Endothelial cell (in vitro differentiated cells): Measurements from ENCODE around the gene PRR19. TPM values are rescaled to one million over a fixed set of nuclear protein-coding genes. Genes with fewer than 3 reads are reported as not detected.
A peak's percentile ranks its signal among the peaks of the same experiment; 100 is the strongest.

Experiments used
- DNase-seq: peaks from one replicate; pipeline ENCODE4 v3.0.0; 2021; ENCODE audit warnings: low spot score
- H3K27ac Mint-ChIP-seq: one replicate; pipeline ENCODE4 v1.8.0; 2021; ENCODE audit warnings: mixed read lengths, inconsistent platforms; ENCODE audit not compliant: unreplicated experiment
- H3K27me3 Mint-ChIP-seq: one replicate; pipeline ENCODE4 v1.8.0; 2021; ENCODE audit warnings: mild to moderate bottlenecking, moderate library complexity, mixed read lengths, inconsistent platforms; ENCODE audit not compliant: unreplicated experiment
- H3K36me3 Mint-ChIP-seq: one replicate; pipeline ENCODE4 v1.8.0; 2021; ENCODE audit warnings: mild to moderate bottlenecking, low read depth, mixed read lengths, inconsistent platforms; ENCODE audit not compliant: unreplicated experiment
- H3K4me1 Mint-ChIP-seq: one replicate; pipeline ENCODE4 v1.8.0; 2021; ENCODE audit warnings: mild to moderate bottlenecking, mixed read lengths, inconsistent platforms; ENCODE audit not compliant: unreplicated experiment
- H3K4me3 Mint-ChIP-seq: one replicate; pipeline ENCODE4 v1.8.0; 2021; ENCODE audit warnings: mild to moderate bottlenecking, mixed read lengths, inconsistent platforms; ENCODE audit not compliant: unreplicated experiment
- H3K9me3 Mint-ChIP-seq: one replicate; pipeline ENCODE4 v1.8.0; 2021; ENCODE audit warnings: mixed read lengths, inconsistent platforms; ENCODE audit not compliant: unreplicated experiment
- CTCF ChIP-seq: fragments of 200-600 bp; sonication (generic); IDR thresholded peaks from one replicate; pipeline ENCODE4 v1.5.0; 2021; ENCODE audit warnings: antibody characterized with exemption; ENCODE audit not compliant: unreplicated experiment
- total RNA-seq: library from RNA; stranded (reverse); fragmentation: NEBNext Ultra II Directional; extraction: Animal tissue kit (Norgen Biotek cat#: 25700); gene quantifications from one replicate; pipeline ENCODE4 v1.2.1, GENCODE V29; 2021; ENCODE audit not compliant: unreplicated experiment

PRR19 gene
- total RNA-seq, 1 donor from 2014 or later = 1.1 TPM

GRCh38 chr19:42273407-42274064 lies 28.4 kb upstream of the PRR19 start:
- H3K36me3 Mint-ChIP-seq = peaks cover 22% of the 10 kb centered on the region
- no peak for DNase-seq
- peak overlapping the region; percentile 51 for H3K4me3 Mint-ChIP-seq
- H3K27me3 Mint-ChIP-seq = peaks cover 7% of the 10 kb centered on the region
- H3K27ac Mint-ChIP-seq = no peak overlapping the region
- TF ChIP-seq CTCF = no peak
- H3K4me1 Mint-ChIP-seq = peaks cover 39% of the 10 kb centered on the region
- no peaks in the 10 kb centered on the region for H3K9me3 Mint-ChIP-seq

GRCh38 chr19:42274065-42274682 lies 27.8 kb upstream of the PRR19 start:
- peaks cover 46% of the 10 kb centered on the region for H3K4me1 Mint-ChIP-seq
- peaks cover 7% of the 10 kb centered on the region for H3K27me3 Mint-ChIP-seq
- no peak overlapping the region for H3K27ac Mint-ChIP-seq
- peaks cover 23% of the 10 kb centered on the region for H3K36me3 Mint-ChIP-seq
- H3K4me3 Mint-ChIP-seq = no peak overlapping the region
- DNase-seq = no peak
- TF ChIP-seq CTCF = no peak
- H3K9me3 Mint-ChIP-seq = no peaks in the 10 kb centered on the region

- Mint-ChIP-seq H3K4me1 (peaks cover 44% of the 10 kb centered on the region), H3K4me3 (peak overlapping the region; percentile 77), H3K27me3 (peaks cover 11% of the 10 kb centered on the region), H3K36me3 (peaks cover 28% of the 10 kb centered on the region), H3K9me3 (no peaks in the 10 kb centered on the region), H3K27ac (no peak overlapping the region)
- no peak for TF ChIP-seq CTCF
- DNase-seq = no peak
These were observed 26.8 kb upstream of the PRR19 start for GRCh38 chr19:42275103-42275502.

- Mint-ChIP-seq H3K4me3 (peak overlapping the region; percentile 77), H3K27me3 (peaks cover 9% of the 10 kb centered on the region), H3K36me3 (peaks cover 28% of the 10 kb centered on the region), H3K27ac (no peak overlapping the region), H3K4me1 (peaks cover 40% of the 10 kb centered on the region), H3K9me3 (no peaks in the 10 kb centered on the region)
- TF ChIP-seq CTCF = no peak
- no peak for DNase-seq
These were observed 26.4 kb upstream of the PRR19 start for GRCh38 chr19:42275517-42275916.

- no peak for TF ChIP-seq CTCF
- peaks cover 34% of the 10 kb centered on the region for H3K4me1 Mint-ChIP-seq
- H3K4me3 Mint-ChIP-seq = peak overlapping the region; percentile 78
- H3K27me3 Mint-ChIP-seq = peaks cover 9% of the 10 kb centered on the region
- H3K9me3 Mint-ChIP-seq = no peaks in the 10 kb centered on the region
- H3K27ac Mint-ChIP-seq = no peak overlapping the region
- peaks cover 27% of the 10 kb centered on the region for H3K36me3 Mint-ChIP-seq
- no peak for DNase-seq
These were observed 25.6 kb upstream of the PRR19 start for GRCh38 chr19:42276284-42276683.
